Bone marrow (tissue), 2 donors: Measurements from ENCODE around the gene NAB1.

Experiments
- DNase-seq, 2 donors: peaks; one replicate each; lab custom pipeline; 2025; lab: John Stamatoyannopoulos, UW

NAB1 gene

GRCh38 chr2:190713471-190713870 lies 64.6 kb downstream of the NAB1 start:
- DNase-seq, result no peak

- DNase-seq, result no peak
Measured at GRCh38 chr2:190714958-190715357, 66.1 kb downstream of the NAB1 start.

- no peak for DNase-seq
Measured at GRCh38 chr2:190716176-190716807, 67.4 kb downstream of the NAB1 start.

GRCh38 chr2:190717306-190717705 lies 68.4 kb downstream of the NAB1 start:
- DNase-seq, result peak in 1 of 2 donors; percentile 67

GRCh38 chr2:190717764-190718651 lies 69.1 kb downstream of the NAB1 start:
- peak in 1 of 2 donors; percentile 26 for DNase-seq

- peak in 1 of 2 donors; percentile 4 for DNase-seq
Measured at GRCh38 chr2:190718652-190719526, 70.0 kb downstream of the NAB1 start.

- DNase-seq, result no peak
Measured at GRCh38 chr2:190720276-190720675, 71.4 kb downstream of the NAB1 start.

- no peak for DNase-seq
Measured at GRCh38 chr2:190720691-190721090, 71.8 kb downstream of the NAB1 start.

GRCh38 chr2:190722061-190722759 lies 73.3 kb downstream of the NAB1 start:
- no peak for DNase-seq

GRCh38 chr2:190722835-190723234 lies 74.0 kb downstream of the NAB1 start:
- DNase-seq, result no peak

- no peak for DNase-seq
Measured at GRCh38 chr2:190723397-190724090, 74.7 kb downstream of the NAB1 start.

GRCh38 chr2:190726255-190726654 lies 77.4 kb downstream of the NAB1 start:
- no peak for DNase-seq

GRCh38 chr2:190736355-190736754 lies 87.5 kb downstream of the NAB1 start:
- DNase-seq, result no peak

- no peak for DNase-seq
Measured at GRCh38 chr2:190740449-190740848, 91.6 kb downstream of the NAB1 start.
